ENCODE data around the gene TRAPPC4. TPM values are rescaled to one million over a fixed set of nuclear protein-coding genes. Genes with fewer than 3 reads are reported as not detected.

The TRAPPC4 gene
- polyA plus RNA-seq, 1 of the 3 experiments (the other 2 are of a cell fraction) = 368 TPM

DNA sequence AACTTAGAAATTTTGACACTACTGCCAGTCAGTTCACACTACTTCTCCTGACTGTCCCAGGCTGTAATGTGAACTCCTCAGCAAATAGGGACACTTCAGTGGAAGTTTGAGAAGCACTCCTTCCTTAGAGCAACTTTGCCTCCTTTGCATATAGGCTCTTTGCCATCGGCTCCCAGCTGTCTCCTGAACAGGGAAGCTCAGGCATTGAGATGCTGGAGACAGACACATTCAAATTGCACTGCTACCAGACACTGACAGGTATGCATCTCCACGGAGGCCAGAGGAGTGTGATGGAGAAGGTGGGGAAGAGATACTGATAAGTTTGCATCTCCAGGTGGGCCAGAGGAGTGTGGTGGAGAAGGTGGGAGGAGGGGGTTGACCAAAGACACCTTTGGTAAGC lies 1.4 kb downstream of the TRAPPC4 start:
- peak overlapping the region; percentile 91 for H3K4me2 ChIP-seq
- 4% methylated on average over 2 of the region's 2 CpGs for WGBS (ENCODE audit: low lambda C conversion rate)
- TF ChIP-seq, protein P1, sequence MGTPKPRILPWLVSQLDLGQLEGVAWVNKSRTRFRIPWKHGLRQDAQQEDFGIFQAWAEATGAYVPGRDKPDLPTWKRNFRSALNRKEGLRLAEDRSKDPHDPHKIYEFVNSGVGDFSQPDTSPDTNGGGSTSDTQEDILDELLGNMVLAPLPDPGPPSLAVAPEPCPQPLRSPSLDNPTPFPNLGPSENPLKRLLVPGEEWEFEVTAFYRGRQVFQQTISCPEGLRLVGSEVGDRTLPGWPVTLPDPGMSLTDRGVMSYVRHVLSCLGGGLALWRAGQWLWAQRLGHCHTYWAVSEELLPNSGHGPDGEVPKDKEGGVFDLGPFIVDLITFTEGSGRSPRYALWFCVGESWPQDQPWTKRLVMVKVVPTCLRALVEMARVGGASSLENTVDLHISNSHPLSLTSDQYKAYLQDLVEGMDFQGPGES (IDR thresholded peaks at IDR 0.05; ENCODE audit: low read depth, low read length) = no peak
- TF ChIP-seq, protein P2, sequence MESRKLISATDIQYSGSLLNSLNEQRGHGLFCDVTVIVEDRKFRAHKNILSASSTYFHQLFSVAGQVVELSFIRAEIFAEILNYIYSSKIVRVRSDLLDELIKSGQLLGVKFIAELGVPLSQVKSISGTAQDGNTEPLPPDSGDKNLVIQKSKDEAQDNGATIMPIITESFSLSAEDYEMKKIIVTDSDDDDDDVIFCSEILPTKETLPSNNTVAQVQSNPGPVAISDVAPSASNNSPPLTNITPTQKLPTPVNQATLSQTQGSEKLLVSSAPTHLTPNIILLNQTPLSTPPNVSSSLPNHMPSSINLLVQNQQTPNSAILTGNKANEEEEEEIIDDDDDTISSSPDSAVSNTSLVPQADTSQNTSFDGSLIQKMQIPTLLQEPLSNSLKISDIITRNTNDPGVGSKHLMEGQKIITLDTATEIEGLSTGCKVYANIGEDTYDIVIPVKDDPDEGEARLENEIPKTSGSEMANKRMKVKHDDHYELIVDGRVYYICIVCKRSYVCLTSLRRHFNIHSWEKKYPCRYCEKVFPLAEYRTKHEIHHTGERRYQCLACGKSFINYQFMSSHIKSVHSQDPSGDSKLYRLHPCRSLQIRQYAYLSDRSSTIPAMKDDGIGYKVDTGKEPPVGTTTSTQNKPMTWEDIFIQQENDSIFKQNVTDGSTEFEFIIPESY (IDR thresholded peaks at IDR 0.05; ENCODE audit: borderline replicate concordance, low read depth) = no peak
- TF ChIP-seq RFX5 (IDR thresholded peaks at IDR 0.05; ENCODE audit: low read length) = no peak
- TF ChIP-seq TAF1 (IDR thresholded peaks at IDR 0.05; ENCODE audit: borderline replicate concordance, low read depth, low read length) = no peak
- TF ChIP-seq, protein P3, sequence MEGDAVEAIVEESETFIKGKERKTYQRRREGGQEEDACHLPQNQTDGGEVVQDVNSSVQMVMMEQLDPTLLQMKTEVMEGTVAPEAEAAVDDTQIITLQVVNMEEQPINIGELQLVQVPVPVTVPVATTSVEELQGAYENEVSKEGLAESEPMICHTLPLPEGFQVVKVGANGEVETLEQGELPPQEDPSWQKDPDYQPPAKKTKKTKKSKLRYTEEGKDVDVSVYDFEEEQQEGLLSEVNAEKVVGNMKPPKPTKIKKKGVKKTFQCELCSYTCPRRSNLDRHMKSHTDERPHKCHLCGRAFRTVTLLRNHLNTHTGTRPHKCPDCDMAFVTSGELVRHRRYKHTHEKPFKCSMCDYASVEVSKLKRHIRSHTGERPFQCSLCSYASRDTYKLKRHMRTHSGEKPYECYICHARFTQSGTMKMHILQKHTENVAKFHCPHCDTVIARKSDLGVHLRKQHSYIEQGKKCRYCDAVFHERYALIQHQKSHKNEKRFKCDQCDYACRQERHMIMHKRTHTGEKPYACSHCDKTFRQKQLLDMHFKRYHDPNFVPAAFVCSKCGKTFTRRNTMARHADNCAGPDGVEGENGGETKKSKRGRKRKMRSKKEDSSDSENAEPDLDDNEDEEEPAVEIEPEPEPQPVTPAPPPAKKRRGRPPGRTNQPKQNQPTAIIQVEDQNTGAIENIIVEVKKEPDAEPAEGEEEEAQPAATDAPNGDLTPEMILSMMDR (IDR thresholded peaks at IDR 0.05) = no peak
- TF ChIP-seq, protein P4, sequence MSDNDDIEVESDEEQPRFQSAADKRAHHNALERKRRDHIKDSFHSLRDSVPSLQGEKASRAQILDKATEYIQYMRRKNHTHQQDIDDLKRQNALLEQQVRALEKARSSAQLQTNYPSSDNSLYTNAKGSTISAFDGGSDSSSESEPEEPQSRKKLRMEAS (IDR thresholded peaks at IDR 0.05; ENCODE audit: low read depth) = no peak
- no peak for TF ChIP-seq SMC3 (IDR thresholded peaks at IDR 0.05; ENCODE audit: low read depth, low read length)
- no peak for TF ChIP-seq NRF1 (IDR thresholded peaks at IDR 0.05; ENCODE audit: low read depth, low read length)
- TF ChIP-seq, protein P5, sequence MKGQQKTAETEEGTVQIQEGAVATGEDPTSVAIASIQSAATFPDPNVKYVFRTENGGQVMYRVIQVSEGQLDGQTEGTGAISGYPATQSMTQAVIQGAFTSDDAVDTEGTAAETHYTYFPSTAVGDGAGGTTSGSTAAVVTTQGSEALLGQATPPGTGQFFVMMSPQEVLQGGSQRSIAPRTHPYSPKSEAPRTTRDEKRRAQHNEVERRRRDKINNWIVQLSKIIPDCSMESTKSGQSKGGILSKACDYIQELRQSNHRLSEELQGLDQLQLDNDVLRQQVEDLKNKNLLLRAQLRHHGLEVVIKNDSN (IDR thresholded peaks at IDR 0.05; ENCODE audit: borderline replicate concordance, low read depth) = no peak
- no peak for TF ChIP-seq TCF12 (IDR thresholded peaks at IDR 0.05)
- TF ChIP-seq TEAD4 (IDR thresholded peaks at IDR 0.05; ENCODE audit: borderline replicate concordance, insufficient read depth) = no peak
- TF ChIP-seq, protein P6, sequence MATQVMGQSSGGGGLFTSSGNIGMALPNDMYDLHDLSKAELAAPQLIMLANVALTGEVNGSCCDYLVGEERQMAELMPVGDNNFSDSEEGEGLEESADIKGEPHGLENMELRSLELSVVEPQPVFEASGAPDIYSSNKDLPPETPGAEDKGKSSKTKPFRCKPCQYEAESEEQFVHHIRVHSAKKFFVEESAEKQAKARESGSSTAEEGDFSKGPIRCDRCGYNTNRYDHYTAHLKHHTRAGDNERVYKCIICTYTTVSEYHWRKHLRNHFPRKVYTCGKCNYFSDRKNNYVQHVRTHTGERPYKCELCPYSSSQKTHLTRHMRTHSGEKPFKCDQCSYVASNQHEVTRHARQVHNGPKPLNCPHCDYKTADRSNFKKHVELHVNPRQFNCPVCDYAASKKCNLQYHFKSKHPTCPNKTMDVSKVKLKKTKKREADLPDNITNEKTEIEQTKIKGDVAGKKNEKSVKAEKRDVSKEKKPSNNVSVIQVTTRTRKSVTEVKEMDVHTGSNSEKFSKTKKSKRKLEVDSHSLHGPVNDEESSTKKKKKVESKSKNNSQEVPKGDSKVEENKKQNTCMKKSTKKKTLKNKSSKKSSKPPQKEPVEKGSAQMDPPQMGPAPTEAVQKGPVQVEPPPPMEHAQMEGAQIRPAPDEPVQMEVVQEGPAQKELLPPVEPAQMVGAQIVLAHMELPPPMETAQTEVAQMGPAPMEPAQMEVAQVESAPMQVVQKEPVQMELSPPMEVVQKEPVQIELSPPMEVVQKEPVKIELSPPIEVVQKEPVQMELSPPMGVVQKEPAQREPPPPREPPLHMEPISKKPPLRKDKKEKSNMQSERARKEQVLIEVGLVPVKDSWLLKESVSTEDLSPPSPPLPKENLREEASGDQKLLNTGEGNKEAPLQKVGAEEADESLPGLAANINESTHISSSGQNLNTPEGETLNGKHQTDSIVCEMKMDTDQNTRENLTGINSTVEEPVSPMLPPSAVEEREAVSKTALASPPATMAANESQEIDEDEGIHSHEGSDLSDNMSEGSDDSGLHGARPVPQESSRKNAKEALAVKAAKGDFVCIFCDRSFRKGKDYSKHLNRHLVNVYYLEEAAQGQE (IDR thresholded peaks at IDR 0.05; ENCODE audit: low read depth, low read length) = no peak
- no peak for TF ChIP-seq GATA2 (CRISPR knock-in tag; IDR thresholded peaks at IDR 0.05)
- TF ChIP-seq MXI1 (IDR thresholded peaks at IDR 0.05; ENCODE audit: low read depth, low read length) = no peak
- no peak for TF ChIP-seq NFIC (IDR thresholded peaks at IDR 0.05; ENCODE audit: borderline replicate concordance)
- TF ChIP-seq GABPA (IDR thresholded peaks at IDR 0.05; ENCODE audit: low read depth) = no peak
- TF ChIP-seq FOSL2 (IDR thresholded peaks at IDR 0.05; ENCODE audit: borderline replicate concordance, low read depth) = no peak
- no peak for TF ChIP-seq RXRA (IDR thresholded peaks at IDR 0.05; ENCODE audit: borderline replicate concordance, low read depth)
- no peak for TF ChIP-seq JUND (IDR thresholded peaks at IDR 0.05)
- TF ChIP-seq, protein P7, sequence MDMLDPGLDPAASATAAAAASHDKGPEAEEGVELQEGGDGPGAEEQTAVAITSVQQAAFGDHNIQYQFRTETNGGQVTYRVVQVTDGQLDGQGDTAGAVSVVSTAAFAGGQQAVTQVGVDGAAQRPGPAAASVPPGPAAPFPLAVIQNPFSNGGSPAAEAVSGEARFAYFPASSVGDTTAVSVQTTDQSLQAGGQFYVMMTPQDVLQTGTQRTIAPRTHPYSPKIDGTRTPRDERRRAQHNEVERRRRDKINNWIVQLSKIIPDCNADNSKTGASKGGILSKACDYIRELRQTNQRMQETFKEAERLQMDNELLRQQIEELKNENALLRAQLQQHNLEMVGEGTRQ (IDR thresholded peaks at IDR 0.05; ENCODE audit: borderline replicate concordance, low read depth, low read length) = no peak
- H3K36me3 ChIP-seq (replicated peaks in 1 of 2; ENCODE audit: control insufficient read depth in 1 of 2, insufficient read depth in 2 of 2, low read length in 1 of 2) = peaks cover 48 to 49% of the 10 kb centered on the region in 2 experiments
- peak overlapping the region; percentile 95; the same call in 1 of the 2 replicates for H3K9ac ChIP-seq
- DNase-seq = no peak
- H2AFZ ChIP-seq (ENCODE audit: low read depth) = no peak overlapping the region
- ChIA-PET CTCF (interaction anchor here (0.9 to 4.2 kb wide), 2 partner anchors 9 to 80 kb away, joined by 3 to 16 read pairs; partner anchors contain the start of gene SLC37A4), POLR2A (interaction anchor here (1.8 to 2.3 kb wide), 2 partner anchors 36 to 48 kb away, joined by 9 to 13 read pairs; partner anchors contain the start of genes HYOU1 and VPS11)
- no peaks in the 10 kb centered on the region for H3K27me3 ChIP-seq (ENCODE audit: insufficient read depth)
- peaks cover 32% of the 10 kb centered on the region for H3F3A ChIP-seq (replicated peaks; ENCODE audit: insufficient read depth)
- no peak overlapping the region for H3K27ac ChIP-seq (ENCODE audit: low read depth in 2 of 2, low read length in 1 of 2)
- peaks cover 16% of the 10 kb centered on the region for H4K20me1 ChIP-seq (ENCODE audit: insufficient read depth)
- no peaks in the 10 kb centered on the region for H3K9me3 ChIP-seq
- H3K9me2 ChIP-seq = no peaks in the 10 kb centered on the region
- H3K79me2 ChIP-seq (ENCODE audit: insufficient read depth) = peaks cover 72% of the 10 kb centered on the region
- H3K4me1 ChIP-seq (ENCODE audit: control insufficient read depth in 1 of 2, insufficient read depth in 2 of 2, low read depth in 1 of 2, low read length in 1 of 2) = peaks cover 15 to 29% of the 10 kb centered on the region in 2 experiments
- H3K4me3 ChIP-seq (ENCODE audit: low read depth in 2 of 2, low read length in 1 of 2) = peak overlapping the region; percentile 69 to 97

Data from SK-N-SH (cell line).